ENCODE data around the gene SIX5.

The SIX5 gene

DNA sequence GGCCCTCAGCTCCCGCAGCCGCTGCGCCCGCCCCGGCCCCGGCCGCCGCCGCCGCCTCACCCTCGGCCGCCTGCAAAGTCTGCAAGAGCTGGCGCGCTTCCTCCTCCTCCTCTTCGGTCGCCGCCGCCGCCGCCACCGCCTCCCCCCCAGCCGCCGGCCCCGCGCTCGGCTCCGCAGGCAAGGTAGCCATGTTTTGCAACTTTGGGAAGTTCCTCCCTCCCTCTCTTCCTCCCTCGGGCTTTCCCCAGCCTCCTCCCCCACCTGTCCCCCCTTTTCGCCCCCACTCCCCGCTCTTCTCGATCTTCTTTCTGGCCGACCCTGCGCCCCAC lies 433 bp downstream of the SIX5 start:
- DNase-seq: no peak
- H3K4me1 ChIP-seq: peaks cover 8% of the 10 kb centered on the region
- peaks cover 22% of the 10 kb centered on the region for H3K27me3 ChIP-seq
- no peaks in the 10 kb centered on the region for H3K9me3 ChIP-seq
- H3K4me3 ChIP-seq (ENCODE audit: low read depth, low read length): peak overlapping the region; percentile 70
- TF ChIP-seq CTCF (IDR thresholded peaks at IDR 0.05; ENCODE audit: low read depth, low read length): no peak
- H3K36me3 ChIP-seq: no peaks in the 10 kb centered on the region

- no peak for TF ChIP-seq CTCF (IDR thresholded peaks at IDR 0.05; ENCODE audit: low read depth, low read length)
- H3K27me3 ChIP-seq: peaks cover 22% of the 10 kb centered on the region
- H3K4me3 ChIP-seq (ENCODE audit: low read depth, low read length): peak overlapping the region; percentile 70
- no peaks in the 10 kb centered on the region for H3K9me3 ChIP-seq
- H3K36me3 ChIP-seq: no peaks in the 10 kb centered on the region
- H3K4me1 ChIP-seq: peaks cover 8% of the 10 kb centered on the region
- no peak for DNase-seq
Measured at GRCh38 chr19:45767881-45768654, 984 bp downstream of the SIX5 start.

DNA sequence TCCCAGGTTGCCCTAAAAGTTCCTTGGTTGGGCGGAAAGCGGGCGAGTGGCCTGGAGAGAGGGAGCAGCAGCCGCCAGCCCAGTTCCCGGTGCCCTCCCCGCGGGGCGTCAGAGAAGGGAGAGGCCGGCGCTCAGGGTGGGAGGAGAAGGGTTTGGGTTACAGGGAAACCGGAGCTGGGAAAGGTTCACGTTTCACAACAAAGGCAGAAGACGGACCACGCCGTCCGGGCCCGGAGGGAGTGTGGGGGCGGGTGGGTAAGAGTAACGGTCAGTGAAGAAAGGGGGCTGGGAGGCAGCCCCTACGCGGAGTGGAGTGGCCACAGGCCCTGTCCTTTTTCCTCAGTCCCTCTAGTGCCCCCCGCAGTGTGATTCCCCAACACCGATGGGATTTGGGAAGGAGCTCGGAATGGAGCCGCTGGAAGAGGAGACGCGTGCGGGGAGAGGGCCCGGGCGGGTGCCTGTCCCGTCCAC lies 1.6 kb downstream of the SIX5 start:
- Histone ChIP-seq H3K4me3 (ENCODE audit: low read depth, low read length) (peak overlapping the region; percentile 70), H3K4me1 (peaks cover 6% of the 10 kb centered on the region), H3K36me3 (no peaks in the 10 kb centered on the region), H3K27me3 (peaks cover 22% of the 10 kb centered on the region), H3K9me3 (no peaks in the 10 kb centered on the region)
- TF ChIP-seq CTCF (IDR thresholded peaks at IDR 0.05; ENCODE audit: low read depth, low read length): no peak
- DNase-seq: no peak

GRCh38 chr19:45766869-45767346 lies 2.1 kb downstream of the SIX5 start:
- H3K9me3 ChIP-seq: no peaks in the 10 kb centered on the region
- H3K4me1 ChIP-seq: peaks cover 5% of the 10 kb centered on the region
- H3K36me3 ChIP-seq: no peaks in the 10 kb centered on the region
- DNase-seq: no peak
- H3K4me3 ChIP-seq (ENCODE audit: low read depth, low read length): no peak overlapping the region
- peaks cover 22% of the 10 kb centered on the region for H3K27me3 ChIP-seq
- TF ChIP-seq CTCF (IDR thresholded peaks at IDR 0.05; ENCODE audit: low read depth, low read length): no peak

- no peak overlapping the region for H3K4me3 ChIP-seq (ENCODE audit: low read depth, low read length)
- peaks cover 5% of the 10 kb centered on the region for H3K4me1 ChIP-seq
- no peaks in the 10 kb centered on the region for H3K36me3 ChIP-seq
- DNase-seq: no peak
- peaks cover 22% of the 10 kb centered on the region for H3K27me3 ChIP-seq
- H3K9me3 ChIP-seq: no peaks in the 10 kb centered on the region
- no peak for TF ChIP-seq CTCF (IDR thresholded peaks at IDR 0.05; ENCODE audit: low read depth, low read length)
Measured at GRCh38 chr19:45766296-45766868, 2.7 kb downstream of the SIX5 start.

DNA sequence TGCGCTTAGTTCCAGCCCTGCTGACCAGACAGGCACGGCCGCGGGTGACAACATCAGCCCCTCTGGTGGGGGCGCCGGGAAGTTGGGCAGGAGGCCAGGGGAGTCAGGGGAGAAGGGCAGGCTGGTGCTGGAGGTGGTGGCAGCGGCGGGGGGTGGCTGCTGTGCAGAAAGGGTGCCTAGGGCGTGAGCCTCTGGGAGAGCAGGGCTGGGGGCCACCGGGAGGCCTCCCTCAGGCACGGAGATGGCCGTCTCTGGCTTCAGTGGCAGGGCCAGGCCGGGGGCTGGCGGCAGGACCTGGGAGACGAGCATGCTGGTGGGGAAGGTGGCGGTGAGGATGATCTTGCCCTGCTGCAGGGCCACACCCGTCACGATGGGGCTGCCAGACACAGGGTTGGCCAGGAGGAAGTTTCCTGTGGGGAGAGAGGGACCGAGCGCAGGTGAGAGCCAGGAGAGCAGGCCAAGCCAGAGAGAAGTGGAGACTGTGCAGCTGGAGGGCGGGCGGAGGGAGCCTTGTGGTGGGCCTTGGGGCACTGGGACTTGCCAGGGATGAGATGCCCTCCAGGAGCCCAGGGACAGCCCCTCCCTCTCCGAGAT lies 3.3 kb downstream of the SIX5 start:
- peaks cover 22% of the 10 kb centered on the region for H3K27me3 ChIP-seq
- no peak for TF ChIP-seq CTCF (IDR thresholded peaks at IDR 0.05; ENCODE audit: low read depth, low read length)
- no peak overlapping the region for H3K4me3 ChIP-seq (ENCODE audit: low read depth, low read length)
- no peaks in the 10 kb centered on the region for H3K9me3 ChIP-seq
- DNase-seq: no peak
- H3K4me1 ChIP-seq: no peaks in the 10 kb centered on the region
- H3K36me3 ChIP-seq: no peaks in the 10 kb centered on the region

Data from BE2C (cell line).